Adipocyte (in vitro differentiated cells): Measurements from ENCODE around the gene RNF114.

Source experiments
- DNase-seq: peaks from one replicate; pipeline ENCODE4 v3.0.0-alpha.2; 2015; ENCODE audit warnings: low read depth
- H3K27me3 ChIP-seq: replicated peaks from 2 replicates; pipeline ENCODE4 v1.7.0; 2013; ENCODE audit warnings: mild to moderate bottlenecking, low read length, moderate library complexity; ENCODE audit not compliant: control insufficient read depth, insufficient read depth
- H3K36me3 ChIP-seq: 2 replicates; pipeline ENCODE4 v1.7.0; 2013; ENCODE audit warnings: low read length, mild to moderate bottlenecking, moderate library complexity; ENCODE audit not compliant: control insufficient read depth, insufficient read depth, severe bottlenecking
- H3K4me1 ChIP-seq: 2 replicates; pipeline ENCODE4 v1.7.0; 2013; ENCODE audit warnings: mild to moderate bottlenecking, low read length, moderate library complexity; ENCODE audit not compliant: control insufficient read depth, insufficient read depth
- H3K4me3 ChIP-seq: 2 replicates; pipeline ENCODE4 v1.7.0; 2013; ENCODE audit warnings: mild to moderate bottlenecking, low read length, moderate library complexity
- H3K9ac ChIP-seq: 2 replicates; pipeline ENCODE4 v1.7.0; 2013; ENCODE audit warnings: mild to moderate bottlenecking, low read length, moderate library complexity
- H3K9me3 ChIP-seq: 2 replicates; pipeline ENCODE4 v1.7.0; 2013; ENCODE audit warnings: mild to moderate bottlenecking, low read length, moderate library complexity; ENCODE audit not compliant: control insufficient read depth

RNF114 gene

GRCh38 chr20:49984426-49985153, 48.4 kb downstream of the RNF114 start:
- H3K4me3 ChIP-seq, result peak overlapping the region; percentile 96
- H3K4me1 ChIP-seq, result peaks cover 56% of the 10 kb centered on the region

GRCh38 chr20:49985157-49985556, 49.0 kb downstream of the RNF114 start:
- Histone ChIP-seq H3K36me3 (peaks cover 30% of the 10 kb centered on the region), H3K4me3 (peak overlapping the region; percentile 96), H3K9me3 (no peaks in the 10 kb centered on the region), H3K27me3 (no peaks in the 10 kb centered on the region), H3K4me1 (peaks cover 62% of the 10 kb centered on the region), H3K9ac (peak overlapping the region; percentile 94)
- no peak for DNase-seq

More at GRCh38 chr20:49984426-49985153, 48.4 kb downstream of the RNF114 start:
- peaks cover 30% of the 10 kb centered on the region for H3K36me3 ChIP-seq
- H3K27me3 ChIP-seq, result no peaks in the 10 kb centered on the region
- H3K9me3 ChIP-seq, result no peaks in the 10 kb centered on the region
- peak overlapping the region; percentile 94 for H3K9ac ChIP-seq
- peak; percentile 15 for DNase-seq

- Histone ChIP-seq H3K9me3 (no peaks in the 10 kb centered on the region), H3K4me3 (peak overlapping the region; percentile 96), H3K4me1 (peaks cover 67% of the 10 kb centered on the region), H3K9ac (peak overlapping the region; percentile 94), H3K27me3 (no peaks in the 10 kb centered on the region), H3K36me3 (peaks cover 30% of the 10 kb centered on the region)
- no peak for DNase-seq
Observed at GRCh38 chr20:49985617-49986016, 49.4 kb downstream of the RNF114 start.

- H3K4me3 ChIP-seq, result peak overlapping the region; percentile 96
- H3K9me3 ChIP-seq, result no peaks in the 10 kb centered on the region
- H3K27me3 ChIP-seq, result no peaks in the 10 kb centered on the region
- H3K4me1 ChIP-seq, result peaks cover 67% of the 10 kb centered on the region
- DNase-seq, result no peak
- peak overlapping the region; percentile 94 for H3K9ac ChIP-seq
- H3K36me3 ChIP-seq, result peaks cover 30% of the 10 kb centered on the region
Observed at GRCh38 chr20:49986049-49986448, 49.9 kb downstream of the RNF114 start.

GRCh38 chr20:49987015-49987867, 51.0 kb downstream of the RNF114 start:
- peak; percentile 27 for DNase-seq
- Histone ChIP-seq H3K9me3 (no peaks in the 10 kb centered on the region), H3K27me3 (no peaks in the 10 kb centered on the region), H3K9ac (peak overlapping the region; percentile 94), H3K4me1 (peaks cover 67% of the 10 kb centered on the region), H3K36me3 (peaks cover 30% of the 10 kb centered on the region), H3K4me3 (peak overlapping the region; percentile 96)

GRCh38 chr20:49987868-49988690, 51.9 kb downstream of the RNF114 start:
- peaks cover 67% of the 10 kb centered on the region for H3K4me1 ChIP-seq
- DNase-seq, result peak; percentile 28
- H3K27me3 ChIP-seq, result no peaks in the 10 kb centered on the region
- peaks cover 30% of the 10 kb centered on the region for H3K36me3 ChIP-seq
- H3K4me3 ChIP-seq, result no peak overlapping the region
- no peak overlapping the region for H3K9ac ChIP-seq
- H3K9me3 ChIP-seq, result no peaks in the 10 kb centered on the region

- H3K9me3 ChIP-seq, result no peaks in the 10 kb centered on the region
- H3K4me1 ChIP-seq, result peaks cover 68% of the 10 kb centered on the region
- peak overlapping the region; percentile 76 for H3K9ac ChIP-seq
- H3K27me3 ChIP-seq, result no peaks in the 10 kb centered on the region
- H3K4me3 ChIP-seq, result no peak overlapping the region
- DNase-seq, result peak; percentile 75
- H3K36me3 ChIP-seq, result peaks cover 27% of the 10 kb centered on the region
Observed at GRCh38 chr20:49989234-49990065, 53.3 kb downstream of the RNF114 start.

GRCh38 chr20:49990271-49990720, 54.1 kb downstream of the RNF114 start:
- peaks cover 19% of the 10 kb centered on the region for H3K36me3 ChIP-seq
- H3K4me1 ChIP-seq, result peaks cover 62% of the 10 kb centered on the region
- DNase-seq, result peak; percentile 44

GRCh38 chr20:49993301-49993751, 57.1 kb downstream of the RNF114 start:
- Histone ChIP-seq H3K27me3 (no peaks in the 10 kb centered on the region), H3K9ac (no peak overlapping the region), H3K4me3 (no peak overlapping the region), H3K36me3 (peaks cover 7% of the 10 kb centered on the region), H3K9me3 (no peaks in the 10 kb centered on the region), H3K4me1 (peaks cover 38% of the 10 kb centered on the region)
- no peak for DNase-seq

More at GRCh38 chr20:49990271-49990720, 54.1 kb downstream of the RNF114 start:
- H3K9ac ChIP-seq, result peak overlapping the region; percentile 76
- H3K9me3 ChIP-seq, result no peaks in the 10 kb centered on the region
- H3K27me3 ChIP-seq, result no peaks in the 10 kb centered on the region
- H3K4me3 ChIP-seq, result no peak overlapping the region

- Histone ChIP-seq H3K27me3 (no peaks in the 10 kb centered on the region), H3K4me1 (peaks cover 15% of the 10 kb centered on the region), H3K9me3 (no peaks in the 10 kb centered on the region), H3K36me3 (no peaks in the 10 kb centered on the region), H3K4me3 (no peak overlapping the region), H3K9ac (no peak overlapping the region)
- no peak for DNase-seq
Observed at GRCh38 chr20:49995586-49995985, 59.4 kb downstream of the RNF114 start.
